ENCODE data around the gene AACS. TPM values are rescaled to one million over a fixed set of nuclear protein-coding genes. Genes with fewer than 3 reads are reported as not detected.

Gene AACS
- total and polyA plus RNA-seq, 2 of the 13 experiments (the other 11 are each of a cell fraction or from before 2014, with no cell fraction given): 23.3 to 28.8 TPM

- Histone ChIP-seq H3K79me2 (ENCODE audit: insufficient read depth, low read length) (no peaks in the 10 kb centered on the region), H2AFZ (ENCODE audit: low read length) (no peak overlapping the region), H3K4me2 (ENCODE audit: low read depth, low read length) (no peak overlapping the region), H3K36me3 (replicated peaks in 1 of 2; ENCODE audit: control insufficient read depth in 1 of 2, insufficient read depth in 2 of 2, low read length in 2 of 2) (peaks cover 17 to 43% of the 10 kb centered on the region in 2 experiments; a peak in 4 of 5 replicates), H4K20me1 (ENCODE audit: insufficient read depth, low read length) (no peaks in the 10 kb centered on the region), H3K4me1 (ENCODE audit: insufficient read depth, low read length) (no peaks in the 10 kb centered on the region), H3K27me3 (ENCODE audit: control insufficient read depth in 1 of 2, insufficient read depth in 2 of 2, low read length in 2 of 2) (no peaks in the 10 kb centered on the region), H3K4me3 (replicated peaks in 1 of 3; ENCODE audit: insufficient read depth in 1 of 3, low read depth in 2 of 3, low read length in 3 of 3) (no peak overlapping the region), H3K9me3 (ENCODE audit: low read length) (no peaks in the 10 kb centered on the region), H3K9ac (ENCODE audit: insufficient read depth, low read depth, low read length) (no peak overlapping the region), H3K27ac (ENCODE audit: extremely low read length, insufficient read depth, low read length) (no peak overlapping the region)
- intact Hi-C loops (cut with micrococcal nuclease; ENCODE audit: unreplicated experiment): no loop called here
- no peak for FAIRE-seq
- CTCF ChIA-PET (ENCODE audit: low intra/inter-chr PET ratio, low total read pairs): no interaction called here
- in situ Hi-C loops (cut with HindIII; ENCODE audit: extremely low pct_ligation_motif_present, low pct_unique_long_range_greater_than_20kb): no loop called here
- WGBS (ENCODE audit: low lambda C conversion rate): 92% methylated on average over 8 of the region's 8 CpGs
- DNase-seq (ENCODE audit: low spot score): no peak
- no TSS peak for BruUV-seq (replicated peaks)
- ATAC-seq: no peak
- POLR2A ChIA-PET: no interaction called here
- TF ChIP-seq ZNF646 (CRISPR knock-in tag; IDR thresholded peaks at IDR 0.05) (no peak), MTA3 (CRISPR knock-in tag; IDR thresholded peaks at IDR 0.05) (no peak), SNAPC5 (CRISPR knock-in tag; IDR thresholded peaks at IDR 0.05; ENCODE audit: borderline replicate concordance) (no peak), CBX5 (CRISPR knock-in tag; IDR thresholded peaks at IDR 0.05; ENCODE audit: borderline replicate concordance) (no peak), TARDBP (CRISPR knock-in tag; IDR thresholded peaks at IDR 0.05) (no peak), UBTF (CRISPR knock-in tag; IDR thresholded peaks at IDR 0.05) (no peak), LCORL (IDR thresholded peaks at IDR 0.05) (no peak), LCORL (CRISPR knock-in tag; IDR thresholded peaks at IDR 0.05) (no peak), KDM1A (CRISPR knock-in tag; IDR thresholded peaks at IDR 0.05) (no peak), EEA1 (CRISPR knock-in tag; IDR thresholded peaks at IDR 0.05; ENCODE audit: borderline replicate concordance) (no peak), CENPX (CRISPR knock-in tag; IDR thresholded peaks at IDR 0.05) (no peak), ZNF841 (CRISPR knock-in tag; IDR thresholded peaks at IDR 0.05; ENCODE audit: borderline replicate concordance) (no peak), ZBTB33 (CRISPR knock-in tag; IDR thresholded peaks at IDR 0.05) (no peak), MTERF4 (CRISPR knock-in tag; IDR thresholded peaks at IDR 0.05) (no peak)
Measured at GRCh38 chr12:125113263-125113662, 48.0 kb downstream of the AACS start.
